MG63 (cell line): Measurements from ENCODE around the gene NIFK. TPM values are rescaled to one million over a fixed set of nuclear protein-coding genes. Genes with fewer than 3 reads are reported as not detected.

Experiments used
- DNase-seq: peaks from one replicate; pipeline ENCODE4 v3.0.0-alpha.2; 2020
- H3K27me3 ChIP-seq: fragments of 250-450 bp; sonication (Bioruptor Pico); 2 replicates; pipeline ENCODE4 v1.5.1; 2020; ENCODE audit warnings: mild to moderate bottlenecking, moderate library complexity
- H3K36me3 ChIP-seq: fragments of 250-450 bp; sonication (Bioruptor Pico); 2 replicates; pipeline ENCODE4 v1.5.1; 2020; ENCODE audit warnings: mild to moderate bottlenecking, moderate library complexity
- H3K4me3 ChIP-seq: fragments of 250-450 bp; sonication (Bioruptor Pico); 2 replicates; pipeline ENCODE4 v1.5.1; 2020; ENCODE audit warnings: mild to moderate bottlenecking, moderate library complexity
- H3K9me3 ChIP-seq: fragments of 250-450 bp; sonication (Bioruptor Pico); 2 replicates; pipeline ENCODE4 v1.5.1; 2020; ENCODE audit warnings: mild to moderate bottlenecking, moderate library complexity
- total RNA-seq: library from RNA; depleted of rRNA; stranded (reverse); fragments of >200 nt; shearing (Covaris generic); gene quantifications from 2 replicates; pipeline ENCODE4 v1.2.3, GENCODE V29; 2014; ENCODE audit warnings: low replicate concordance; rRNA removed

The NIFK gene
- total RNA-seq, result 137 and 150 TPM in 2 replicates

DNA sequence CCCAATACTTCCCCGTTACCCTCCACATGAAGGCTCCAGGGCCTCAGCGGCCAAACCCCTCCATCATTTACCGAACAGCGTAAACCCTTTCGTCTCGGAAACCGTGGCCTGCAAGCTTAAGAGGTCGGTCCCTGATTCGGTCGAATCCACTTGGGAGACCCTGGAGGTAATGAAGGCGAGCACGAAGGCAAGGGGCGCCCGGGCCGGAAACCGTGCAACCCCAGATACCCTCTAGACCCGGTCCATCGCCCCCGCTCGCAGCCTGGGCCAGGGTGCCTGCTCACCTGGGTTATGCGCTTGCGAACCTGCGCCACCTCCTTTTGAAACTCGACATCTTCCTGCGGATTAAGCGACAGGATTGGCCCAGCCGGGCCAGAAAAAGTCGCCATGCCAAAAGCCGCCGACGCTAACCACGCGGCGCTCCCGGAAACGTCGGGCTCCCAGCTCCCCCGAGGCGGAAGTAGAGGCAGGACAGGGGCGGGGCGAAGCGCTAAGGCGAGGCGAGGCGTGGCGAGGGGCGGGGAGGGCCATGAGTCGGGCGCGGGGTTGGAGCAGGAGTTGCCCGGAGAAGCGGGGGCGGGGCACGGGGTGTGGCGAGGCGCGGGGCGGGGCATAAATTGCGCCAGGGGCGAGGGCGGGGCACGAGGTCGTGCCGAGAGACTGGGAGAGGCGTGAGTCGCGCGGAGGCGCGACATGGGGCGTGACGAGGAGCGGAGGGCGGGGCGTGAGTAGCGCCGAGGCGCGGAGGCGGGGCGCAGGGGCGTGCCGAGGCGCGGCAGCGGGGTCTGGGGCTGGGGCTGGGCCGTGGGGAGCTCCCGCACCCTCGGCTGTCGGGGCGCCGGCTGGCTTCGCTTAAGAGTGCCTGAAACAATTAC, at the start of gene NIFK:
TSS of gene NIFK (minus strand) at position 414 of the 875 bp plus-strand sequence. CDS start at position 389, 25 bp downstream.
- Histone ChIP-seq H3K36me3 (peaks cover 39% of the 10 kb centered on the region), H3K4me3 (peak within 1 kb of the TSS; percentile 99), H3K9me3 (no peaks in the 10 kb centered on the region), H3K27me3 (no peaks in the 10 kb centered on the region)
- peak; percentile 98 for DNase-seq

DNA sequence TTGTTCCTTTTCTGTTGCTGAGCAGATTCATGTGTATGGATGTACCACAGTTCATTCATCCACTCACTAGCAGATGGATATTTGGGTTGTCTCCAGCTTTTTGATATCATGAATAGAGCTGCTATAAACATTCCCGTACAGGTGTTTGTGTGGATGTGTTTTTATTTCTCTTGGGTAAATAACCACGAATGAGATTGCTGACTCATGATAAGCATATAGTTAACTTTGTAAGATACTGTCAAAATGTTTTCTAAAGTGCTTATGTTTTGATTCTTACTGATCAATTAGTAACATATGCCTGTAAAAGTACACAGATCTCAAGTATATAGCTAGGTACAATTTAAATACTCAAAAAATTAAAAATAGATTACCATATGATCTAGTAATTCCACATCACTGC, 46.5 kb upstream of the NIFK start:
- Histone ChIP-seq H3K4me3 (no peak overlapping the region), H3K27me3 (no peaks in the 10 kb centered on the region; the same call in 1 of the 2 replicates), H3K36me3 (no peaks in the 10 kb centered on the region), H3K9me3 (no peaks in the 10 kb centered on the region)
- no peak for DNase-seq

- DNase-seq, result no peak
- H3K9me3 ChIP-seq, result no peaks in the 10 kb centered on the region
- no peaks in the 10 kb centered on the region; the same call in 1 of the 2 replicates for H3K27me3 ChIP-seq
- H3K4me3 ChIP-seq, result no peak overlapping the region
- no peaks in the 10 kb centered on the region for H3K36me3 ChIP-seq
These were observed 42.2 kb upstream of the NIFK start for GRCh38 chr2:121778741-121779487.

GRCh38 chr2:121777699-121778058, 41.0 kb upstream of the NIFK start:
- DNase-seq, result no peak
- Histone ChIP-seq H3K36me3 (no peaks in the 10 kb centered on the region), H3K9me3 (no peaks in the 10 kb centered on the region), H3K27me3 (no peaks in the 10 kb centered on the region; the same call in 1 of the 2 replicates), H3K4me3 (no peak overlapping the region)

GRCh38 chr2:121776885-121777698, 40.4 kb upstream of the NIFK start:
- no peak overlapping the region for H3K4me3 ChIP-seq
- H3K36me3 ChIP-seq, result no peaks in the 10 kb centered on the region
- DNase-seq, result no peak
- H3K27me3 ChIP-seq, result no peaks in the 10 kb centered on the region
- H3K9me3 ChIP-seq, result no peaks in the 10 kb centered on the region

DNA sequence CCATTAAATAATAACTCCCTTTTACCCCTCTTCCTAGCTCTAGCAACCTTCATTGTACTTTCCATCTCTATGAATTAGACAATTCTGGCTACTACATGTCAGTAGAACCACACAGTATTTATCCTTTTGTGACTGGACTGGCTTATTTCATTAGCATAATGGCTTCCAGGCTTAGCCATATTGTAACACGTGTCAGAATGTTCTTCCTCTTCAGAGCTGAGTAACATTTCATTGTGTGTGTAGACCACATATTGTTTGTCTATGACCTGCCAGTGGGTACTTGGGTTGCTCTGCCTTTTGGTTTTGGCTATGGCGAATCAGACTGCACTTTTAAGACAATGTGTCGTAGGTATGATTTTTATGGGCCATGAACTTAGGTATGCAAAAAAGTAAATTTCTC, 39.7 kb upstream of the NIFK start:
- no peak for DNase-seq
- H3K4me3 ChIP-seq, result no peak overlapping the region
- no peaks in the 10 kb centered on the region for H3K27me3 ChIP-seq
- H3K9me3 ChIP-seq, result no peaks in the 10 kb centered on the region
- no peaks in the 10 kb centered on the region for H3K36me3 ChIP-seq

GRCh38 chr2:121774235-121774634, 37.6 kb upstream of the NIFK start:
- no peak overlapping the region for H3K4me3 ChIP-seq
- H3K36me3 ChIP-seq, result 0 out of 2 replicates have a peak, but pooled peaks cover 3% of the 10 kb centered on the region
- H3K9me3 ChIP-seq, result no peaks in the 10 kb centered on the region
- H3K27me3 ChIP-seq, result no peaks in the 10 kb centered on the region
- DNase-seq, result no peak

- Histone ChIP-seq H3K36me3 (peaks cover 9% of the 10 kb centered on the region), H3K27me3 (no peaks in the 10 kb centered on the region), H3K9me3 (no peaks in the 10 kb centered on the region), H3K4me3 (no peak overlapping the region)
- DNase-seq, result no peak
These were observed 35.5 kb upstream of the NIFK start for GRCh38 chr2:121771976-121772742.

DNA sequence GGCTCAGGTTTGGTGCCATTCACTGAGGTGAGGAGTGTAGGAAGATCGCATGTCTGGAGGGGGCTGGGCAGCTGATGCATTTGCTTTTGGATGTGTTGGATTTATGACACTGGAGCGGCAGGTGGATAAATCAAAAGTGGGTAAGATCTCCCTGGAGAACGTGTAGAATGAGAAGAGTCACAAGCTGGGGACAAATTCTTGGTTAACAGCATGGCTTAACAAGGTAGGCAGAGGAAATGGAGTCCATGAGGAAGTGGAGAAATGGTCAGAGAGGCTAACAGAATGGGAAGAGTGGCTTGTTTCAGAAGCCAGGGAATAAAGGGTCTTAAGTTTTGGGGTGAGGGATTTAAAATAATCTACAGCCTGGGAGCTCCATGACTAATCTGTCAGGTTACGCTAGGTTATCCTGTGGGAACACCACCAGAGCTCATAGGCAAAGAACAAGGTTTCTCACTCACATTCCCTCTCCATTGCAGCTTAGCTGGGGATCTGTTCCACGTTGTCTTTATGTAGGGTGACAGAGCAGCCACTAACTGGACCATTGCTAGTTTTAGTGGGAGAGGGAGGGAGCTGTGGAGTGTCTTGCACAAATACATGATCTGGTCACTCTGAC, 31.6 kb upstream of the NIFK start:
- no peak overlapping the region for H3K4me3 ChIP-seq
- no peak for DNase-seq
- H3K36me3 ChIP-seq, result peaks cover 42% of the 10 kb centered on the region
- H3K27me3 ChIP-seq, result no peaks in the 10 kb centered on the region
- no peaks in the 10 kb centered on the region for H3K9me3 ChIP-seq

- no peak overlapping the region for H3K4me3 ChIP-seq
- H3K27me3 ChIP-seq, result no peaks in the 10 kb centered on the region
- peaks cover 54% of the 10 kb centered on the region for H3K36me3 ChIP-seq
- no peak for DNase-seq
- no peaks in the 10 kb centered on the region for H3K9me3 ChIP-seq
These were observed 29.9 kb upstream of the NIFK start for GRCh38 chr2:121766624-121767023.

- Histone ChIP-seq H3K9me3 (no peaks in the 10 kb centered on the region), H3K27me3 (no peaks in the 10 kb centered on the region), H3K4me3 (no peak overlapping the region), H3K36me3 (peaks cover 70% of the 10 kb centered on the region)
- DNase-seq, result no peak
These were observed 28.1 kb upstream of the NIFK start for GRCh38 chr2:121764681-121765228.

DNA sequence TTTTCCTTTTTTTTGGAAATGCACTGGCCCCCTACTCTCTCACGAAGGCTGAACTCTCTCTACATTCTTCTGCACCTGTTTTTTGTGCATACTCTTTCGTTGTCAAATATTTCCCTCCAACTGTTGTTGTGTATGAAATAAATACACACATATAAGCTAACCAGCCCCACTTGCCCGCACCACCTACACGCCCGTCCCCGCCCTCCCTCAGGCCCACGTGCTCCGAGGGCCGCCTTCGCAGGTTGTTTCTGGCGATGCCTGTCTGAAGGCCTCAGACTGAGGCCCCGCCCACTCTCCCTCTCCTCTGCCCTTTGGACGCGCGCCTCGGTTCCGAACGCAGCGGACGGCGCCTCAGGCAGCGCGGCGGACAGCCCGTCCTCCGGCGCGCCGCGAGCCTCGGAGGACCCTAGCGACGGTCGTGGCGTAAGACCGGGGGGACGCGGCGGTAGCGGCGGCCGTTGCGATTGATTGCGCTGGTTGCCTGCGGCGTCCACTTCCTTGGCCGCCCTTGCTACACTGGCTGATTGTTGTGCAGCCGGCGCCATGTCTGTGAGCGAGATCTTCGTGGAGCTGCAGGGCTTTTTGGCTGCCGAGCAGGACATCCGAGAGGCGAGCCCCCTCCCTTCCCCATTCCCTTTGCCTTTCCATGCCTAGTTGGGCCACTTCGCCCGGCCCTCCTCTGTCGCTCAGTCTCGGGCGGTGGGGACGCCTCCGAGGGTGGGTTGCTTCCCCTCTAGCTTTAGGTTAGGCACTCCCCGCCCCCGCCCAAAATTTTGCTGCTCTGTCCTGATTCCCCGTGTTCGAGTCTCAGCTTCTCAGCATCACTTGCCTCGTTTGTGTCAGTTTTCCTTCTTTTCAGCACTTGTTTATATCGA, 18.8 kb upstream of the NIFK start, which contains the start of gene TSN:
TSS of gene TSN (plus strand) at position 415 of the 875 bp plus-strand sequence. CDS start at position 544, 129 bp downstream.
- Histone ChIP-seq H3K27me3 (no peaks in the 10 kb centered on the region), H3K9me3 (no peaks in the 10 kb centered on the region), H3K36me3 (peaks cover 24% of the 10 kb centered on the region), H3K4me3 (peak within 1 kb of the TSS; percentile 93)
- peak; percentile 98 for DNase-seq

- no peak for DNase-seq
- peak overlapping the region; percentile 93 for H3K4me3 ChIP-seq
- H3K27me3 ChIP-seq, result no peaks in the 10 kb centered on the region
These were observed 18.2 kb upstream of the NIFK start for GRCh38 chr2:121754851-121755236.

GRCh38 chr2:121748202-121748601, 11.5 kb upstream of the NIFK start:
- H3K36me3 ChIP-seq, result no peaks in the 10 kb centered on the region
- H3K4me3 ChIP-seq, result no peak overlapping the region
- no peak for DNase-seq
- H3K9me3 ChIP-seq, result 0 out of 2 replicates have a peak, but pooled peaks cover 4% of the 10 kb centered on the region
- no peaks in the 10 kb centered on the region for H3K27me3 ChIP-seq

More at GRCh38 chr2:121754851-121755236, 18.2 kb upstream of the NIFK start:
- Histone ChIP-seq H3K36me3 (peaks cover 17% of the 10 kb centered on the region), H3K9me3 (0 out of 2 replicates have a peak, but pooled peaks cover 4% of the 10 kb centered on the region)
